Cardiac fibroblast (primary cell): ENCODE data around the gene MTPN.

Experiments
- DNase-seq, 2 donors: peaks; one replicate each; pipeline versions ENCODE4 v3.0.0 to v3.0.0-alpha.2; 2010; ENCODE audit warnings: low read depth in 2 of 2
- H3K4me3 ChIP-seq, 2 donors: replicated peaks in 1 of 2; 1 replicate in 1 of 2; 2 replicates in 1 of 2; pipeline ENCODE4 v1.5.1; 2011; ENCODE audit warnings: low read depth in 2 of 2, low read length in 2 of 2, mild to moderate bottlenecking in 2 of 2, moderate library complexity in 1 of 2
- CTCF ChIP-seq: IDR thresholded peaks from one replicate; pipeline ENCODE4 v1.5.1; 2011; ENCODE audit warnings: low read depth, mild to moderate bottlenecking, low read length, inconsistent platforms

MTPN gene

GRCh38 chr7:135970682-135971365, 6.3 kb downstream of the MTPN start:
- DNase-seq: no peak
- H3K4me3 ChIP-seq: no peak overlapping the region
- TF ChIP-seq CTCF: no peak

- no peak for TF ChIP-seq CTCF
- DNase-seq: no peak
- no peak overlapping the region for H3K4me3 ChIP-seq
Measured at GRCh38 chr7:135970045-135970444, 7.1 kb downstream of the MTPN start.

GRCh38 chr7:135966341-135967043, 10.7 kb downstream of the MTPN start:
- DNase-seq: no peak
- no peak for TF ChIP-seq CTCF
- no peak overlapping the region for H3K4me3 ChIP-seq

GRCh38 chr7:135965602-135966001, 11.6 kb downstream of the MTPN start:
- no peak for TF ChIP-seq CTCF
- no peak for DNase-seq

GRCh38 chr7:135964791-135965190, 12.4 kb downstream of the MTPN start:
- peak in 1 of 2 donors; percentile 33 for DNase-seq
- no peak overlapping the region for H3K4me3 ChIP-seq
- no peak for TF ChIP-seq CTCF

More at GRCh38 chr7:135965602-135966001, 11.6 kb downstream of the MTPN start:
- no peak overlapping the region for H3K4me3 ChIP-seq

GRCh38 chr7:135964274-135964673, 12.9 kb downstream of the MTPN start:
- H3K4me3 ChIP-seq: no peak overlapping the region
- no peak for TF ChIP-seq CTCF
- peak; percentile 33 to 44 for DNase-seq
